ENCODE data around the gene EXOC3. TPM values are rescaled to one million over a fixed set of nuclear protein-coding genes. Genes with fewer than 3 reads are reported as not detected.

The EXOC3 gene
- total RNA-seq, 1 donor from 2014 or later: 67.3 TPM

DNA sequence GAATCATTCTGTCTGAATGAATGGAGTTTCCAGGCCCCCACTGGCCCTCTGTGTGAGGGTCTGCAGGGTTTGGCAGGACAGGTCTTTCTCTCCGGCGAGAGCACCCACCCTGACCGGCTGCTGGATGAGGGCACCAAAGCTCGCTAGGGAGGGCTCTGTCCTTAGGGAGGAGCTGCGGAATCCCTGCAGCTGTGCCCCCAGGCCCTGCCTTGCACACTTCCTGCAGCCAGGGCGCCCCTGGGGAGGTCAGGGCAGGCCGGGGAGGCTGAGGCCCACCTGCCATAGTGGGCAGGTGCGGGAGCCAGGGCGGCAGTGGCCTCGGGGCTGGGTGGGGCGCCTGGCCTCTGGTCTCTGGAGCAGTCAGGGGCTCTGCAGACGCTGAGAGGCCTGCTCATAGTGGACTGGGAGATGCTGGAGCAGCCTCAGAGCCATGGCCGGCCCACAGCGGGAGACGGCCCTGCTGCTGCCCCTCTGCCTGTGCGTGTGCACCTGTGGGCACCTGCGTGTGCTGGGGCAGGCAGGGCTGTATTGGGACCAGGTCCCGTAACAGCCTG is 36.1 kb downstream of the EXOC3 start:
- no peak for DNase-seq (ENCODE audit: low spot score, unreplicated experiment)
- no peaks in the 10 kb centered on the region for H3K36me3 Mint-ChIP-seq (ENCODE audit: insufficient read depth)
- H3K4me1 Mint-ChIP-seq (ENCODE audit: low read depth): no peaks in the 10 kb centered on the region
- TF ChIP-seq, protein P1, sequence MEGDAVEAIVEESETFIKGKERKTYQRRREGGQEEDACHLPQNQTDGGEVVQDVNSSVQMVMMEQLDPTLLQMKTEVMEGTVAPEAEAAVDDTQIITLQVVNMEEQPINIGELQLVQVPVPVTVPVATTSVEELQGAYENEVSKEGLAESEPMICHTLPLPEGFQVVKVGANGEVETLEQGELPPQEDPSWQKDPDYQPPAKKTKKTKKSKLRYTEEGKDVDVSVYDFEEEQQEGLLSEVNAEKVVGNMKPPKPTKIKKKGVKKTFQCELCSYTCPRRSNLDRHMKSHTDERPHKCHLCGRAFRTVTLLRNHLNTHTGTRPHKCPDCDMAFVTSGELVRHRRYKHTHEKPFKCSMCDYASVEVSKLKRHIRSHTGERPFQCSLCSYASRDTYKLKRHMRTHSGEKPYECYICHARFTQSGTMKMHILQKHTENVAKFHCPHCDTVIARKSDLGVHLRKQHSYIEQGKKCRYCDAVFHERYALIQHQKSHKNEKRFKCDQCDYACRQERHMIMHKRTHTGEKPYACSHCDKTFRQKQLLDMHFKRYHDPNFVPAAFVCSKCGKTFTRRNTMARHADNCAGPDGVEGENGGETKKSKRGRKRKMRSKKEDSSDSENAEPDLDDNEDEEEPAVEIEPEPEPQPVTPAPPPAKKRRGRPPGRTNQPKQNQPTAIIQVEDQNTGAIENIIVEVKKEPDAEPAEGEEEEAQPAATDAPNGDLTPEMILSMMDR (IDR thresholded peaks at IDR 0.05; ENCODE audit: unreplicated experiment): no peak
- no peak overlapping the region for H3K27ac Mint-ChIP-seq
- H3K9me3 Mint-ChIP-seq (ENCODE audit: low read depth): no peaks in the 10 kb centered on the region
- no peak overlapping the region for H3K4me3 Mint-ChIP-seq (ENCODE audit: low read depth)
- H3K27me3 Mint-ChIP-seq: peaks cover 3% of the 10 kb centered on the region

DNA sequence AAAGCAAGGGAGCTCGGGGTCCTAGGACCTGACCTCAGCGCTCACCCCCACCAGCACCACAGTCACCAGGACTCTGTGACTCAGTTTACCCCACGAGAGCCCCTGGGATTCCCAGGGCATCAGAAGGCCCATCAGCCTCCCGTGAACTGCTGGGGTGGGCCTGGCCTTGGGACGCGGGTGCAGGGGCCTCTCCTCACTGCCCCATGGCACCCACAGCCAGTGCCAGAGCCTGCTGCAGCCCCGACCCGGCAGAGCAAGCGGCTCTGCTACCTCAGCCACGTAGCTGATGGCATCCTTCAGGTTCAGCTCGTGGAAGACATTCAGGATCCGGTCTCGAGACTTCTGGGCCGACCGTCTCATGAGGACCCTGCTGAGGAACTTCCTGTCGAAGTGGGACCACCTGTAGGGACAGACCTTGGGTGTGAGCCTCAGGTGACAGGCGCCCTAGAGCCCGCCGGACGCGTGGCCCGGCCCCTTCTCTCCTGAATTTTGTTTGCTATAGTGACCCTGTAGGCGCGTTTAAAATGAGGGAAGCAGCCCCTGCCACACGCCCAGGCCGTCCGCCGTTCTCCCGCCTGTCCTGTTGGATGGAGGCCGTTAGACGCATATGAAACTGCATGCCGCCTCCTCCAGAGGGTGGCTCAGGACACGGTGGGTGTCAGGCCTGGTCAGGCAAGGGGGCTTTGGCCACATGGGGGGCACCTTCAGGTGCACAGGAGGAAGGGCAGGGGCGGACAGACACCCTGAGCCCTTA is 36.8 kb downstream of the EXOC3 start:
- Mint-ChIP-seq H3K9me3 (ENCODE audit: low read depth) (no peaks in the 10 kb centered on the region), H3K27ac (no peak overlapping the region), H3K4me1 (ENCODE audit: low read depth) (no peaks in the 10 kb centered on the region), H3K4me3 (ENCODE audit: low read depth) (no peak overlapping the region), H3K27me3 (peaks cover 3% of the 10 kb centered on the region), H3K36me3 (ENCODE audit: insufficient read depth) (no peaks in the 10 kb centered on the region)
- DNase-seq (ENCODE audit: low spot score, unreplicated experiment): no peak
- TF ChIP-seq, protein P1 (IDR thresholded peaks at IDR 0.05; ENCODE audit: unreplicated experiment): no peak

DNA sequence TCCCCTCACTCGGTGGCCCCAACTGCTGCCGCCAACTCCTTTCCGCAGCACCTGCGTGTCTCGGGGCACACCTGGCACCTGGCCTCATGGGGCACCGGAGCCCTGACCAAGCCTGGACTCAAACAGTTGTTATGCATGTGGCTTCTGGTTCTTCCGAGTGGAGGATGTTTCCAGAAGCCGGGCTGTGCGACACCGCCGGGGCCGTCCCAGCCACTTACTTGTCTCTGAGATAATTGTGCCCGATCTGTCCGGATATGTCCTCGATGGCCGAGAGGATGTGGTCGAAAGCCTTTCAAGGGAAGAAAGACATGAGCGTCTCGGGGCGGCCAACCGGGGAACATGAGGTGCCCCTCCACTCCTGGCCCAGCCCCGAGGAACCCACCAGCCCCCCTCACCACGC is 38.4 kb downstream of the EXOC3 start:
- TF ChIP-seq, protein P1 (IDR thresholded peaks at IDR 0.05; ENCODE audit: unreplicated experiment): no peak
- H3K9me3 Mint-ChIP-seq (ENCODE audit: low read depth): no peaks in the 10 kb centered on the region
- peaks cover 9% of the 10 kb centered on the region for H3K27me3 Mint-ChIP-seq
- no peaks in the 10 kb centered on the region for H3K4me1 Mint-ChIP-seq (ENCODE audit: low read depth)
- H3K27ac Mint-ChIP-seq: no peak overlapping the region
- no peak overlapping the region for H3K4me3 Mint-ChIP-seq (ENCODE audit: low read depth)
- no peaks in the 10 kb centered on the region for H3K36me3 Mint-ChIP-seq (ENCODE audit: insufficient read depth)
- DNase-seq (ENCODE audit: low spot score, unreplicated experiment): no peak

DNA sequence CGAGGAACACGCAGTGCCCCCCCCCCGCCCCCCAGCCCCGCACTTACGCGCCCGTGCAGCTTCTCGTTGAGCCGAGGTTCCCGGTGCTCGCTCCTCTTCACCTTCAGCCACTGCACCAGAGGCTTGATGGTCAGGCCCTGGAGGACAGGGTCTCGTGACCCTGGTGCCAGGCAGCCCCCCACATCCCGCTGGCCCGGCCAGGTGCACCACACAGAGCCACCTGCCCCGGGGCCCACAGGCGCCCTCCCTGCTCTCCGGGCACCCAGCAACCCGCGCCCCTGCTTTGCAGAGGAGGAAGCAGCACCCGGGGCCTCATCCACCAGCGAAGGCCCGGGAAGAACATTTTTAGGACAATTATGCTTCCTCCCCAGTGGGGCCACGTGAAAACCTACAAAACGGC is 39.0 kb downstream of the EXOC3 start:
- Mint-ChIP-seq H3K36me3 (ENCODE audit: insufficient read depth) (no peaks in the 10 kb centered on the region), H3K27ac (no peak overlapping the region), H3K9me3 (ENCODE audit: low read depth) (no peaks in the 10 kb centered on the region), H3K27me3 (peaks cover 11% of the 10 kb centered on the region), H3K4me3 (ENCODE audit: low read depth) (no peak overlapping the region), H3K4me1 (ENCODE audit: low read depth) (no peaks in the 10 kb centered on the region)
- TF ChIP-seq, protein P1 (IDR thresholded peaks at IDR 0.05; ENCODE audit: unreplicated experiment): no peak
- DNase-seq (ENCODE audit: low spot score, unreplicated experiment): no peak

DNA sequence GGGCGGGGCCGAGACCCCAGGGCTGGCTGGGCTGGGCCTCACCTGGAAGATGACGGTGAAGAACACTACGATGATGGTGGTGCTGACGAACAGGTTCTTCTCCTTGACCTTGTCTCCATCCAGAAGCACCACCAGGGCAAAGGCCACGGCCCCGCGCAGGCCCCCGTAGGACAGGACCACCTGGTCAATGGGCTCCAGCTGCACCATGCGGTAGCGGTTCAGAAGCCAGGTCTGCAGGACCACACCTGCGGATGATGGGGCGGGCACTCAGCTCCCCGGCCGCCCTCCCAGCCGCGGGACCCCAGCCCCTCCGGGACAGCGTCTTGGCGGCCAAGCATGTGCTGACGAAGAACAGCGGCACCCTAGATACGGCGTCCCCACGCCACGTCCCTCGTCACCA is 39.5 kb downstream of the EXOC3 start:
- DNase-seq (ENCODE audit: low spot score, unreplicated experiment): no peak
- Mint-ChIP-seq H3K27me3 (peaks cover 11% of the 10 kb centered on the region), H3K4me1 (ENCODE audit: low read depth) (no peaks in the 10 kb centered on the region), H3K27ac (no peak overlapping the region), H3K9me3 (ENCODE audit: low read depth) (no peaks in the 10 kb centered on the region), H3K4me3 (ENCODE audit: low read depth) (no peak overlapping the region), H3K36me3 (ENCODE audit: insufficient read depth) (no peaks in the 10 kb centered on the region)
- TF ChIP-seq, protein P1 (IDR thresholded peaks at IDR 0.05; ENCODE audit: unreplicated experiment): no peak

All from progenitor cell of endocrine pancreas (in vitro differentiated cells).